HG03064 (cell line): Measurements from ENCODE around the gene MAL.

ENCODE experiments used
- ATAC-seq: cut with Tn5 transposase; IDR thresholded peaks from one replicate; pipeline ENCODE4 v1.9.1; 2021; ENCODE audit warnings: low read depth; ENCODE audit not compliant: unreplicated experiment

Gene MAL

GRCh38 chr2:95058989-95059641 lies 33.6 kb downstream of the MAL start:
- ATAC-seq = no peak

GRCh38 chr2:95059656-95060370 lies 34.3 kb downstream of the MAL start:
- no peak for ATAC-seq

- no peak for ATAC-seq
Observed at GRCh38 chr2:95060446-95061118, 35.1 kb downstream of the MAL start.

GRCh38 chr2:95061119-95061512 lies 35.6 kb downstream of the MAL start:
- ATAC-seq = no peak

- ATAC-seq = no peak
Observed at GRCh38 chr2:95061601-95062183, 36.2 kb downstream of the MAL start.

- no peak for ATAC-seq
Observed at GRCh38 chr2:95062242-95063085, 37.0 kb downstream of the MAL start.

GRCh38 chr2:95063086-95063958 lies 37.8 kb downstream of the MAL start:
- no peak for ATAC-seq

- no peak for ATAC-seq
Observed at GRCh38 chr2:95068256-95068655, 42.7 kb downstream of the MAL start.

GRCh38 chr2:95069465-95069864 lies 44.0 kb downstream of the MAL start:
- ATAC-seq = no peak

- no peak for ATAC-seq
Observed at GRCh38 chr2:95071856-95072255, 46.3 kb downstream of the MAL start.

GRCh38 chr2:95072424-95072823 lies 46.9 kb downstream of the MAL start:
- no peak for ATAC-seq

GRCh38 chr2:95073856-95074662 lies 48.6 kb downstream of the MAL start:
- ATAC-seq = no peak

GRCh38 chr2:95074663-95075439 lies 49.3 kb downstream of the MAL start:
- ATAC-seq = no peak

GRCh38 chr2:95075440-95076132 lies 50.1 kb downstream of the MAL start:
- no peak for ATAC-seq

GRCh38 chr2:95076705-95077529 lies 51.4 kb downstream of the MAL start:
- ATAC-seq = peak; percentile 73

GRCh38 chr2:95077530-95077825 lies 52.0 kb downstream of the MAL start:
- no peak for ATAC-seq
